Panc1 (cell line): ENCODE data around the gene MATN4. TPM values are rescaled to one million over a fixed set of nuclear protein-coding genes. Genes with fewer than 3 reads are reported as not detected.

Experiments
- ATAC-seq: fragments of 200-7000 bp; cut with Tn5 transposase; 2 replicates; pipeline ENCODE4 v1.9.1; 2020; ENCODE audit warnings: mild to moderate bottlenecking, moderate library complexity
- BruUV-seq: library from RNA; stranded (reverse); fragments of 400-500 nt; replicated peaks from 2 replicates; lab custom pipeline; 2021; lab: Mats Ljungman, UMichigan
- CTCF ChIA-PET: fragments of 300-600 bp; sonication (Branson Sonifier 250); formaldehyde crosslinking; loops from one replicate; lab custom pipeline; 2022; ENCODE audit warnings: antibody characterized with exemption; lab: Charles Lee
- POLR2A ChIA-PET: fragments of 300-600 bp; sonication (Branson Sonifier 250); formaldehyde crosslinking; loops from one replicate; lab custom pipeline; 2022; ENCODE audit warnings: antibody characterized with exemption; lab: Charles Lee
- DNase-seq: peaks from one replicate; pipeline ENCODE4 v3.0.0-alpha.2; 2010; ENCODE audit warnings: low read depth, low spot score
- H3K27ac ChIP-seq: 2 replicates; pipeline ENCODE4 v1.5.1; 2011; ENCODE audit warnings: mild to moderate bottlenecking, low read length, inconsistent platforms
- H3K27me3 ChIP-seq: fragments of 200-500 bp; sonication (Bioruptor generic); 2 replicates; pipeline ENCODE4 v1.6.0; 2014; ENCODE audit warnings: low read length, inconsistent platforms; ENCODE audit not compliant: control insufficient read depth, insufficient read depth
- H3K36me3 ChIP-seq: fragments of 200-500 bp; sonication (Bioruptor generic); 2 replicates; pipeline ENCODE4 v1.5.1; 2014; ENCODE audit warnings: inconsistent platforms, mild to moderate bottlenecking, low read length, moderate library complexity; ENCODE audit not compliant: control insufficient read depth, insufficient read depth
- H3K4me1 ChIP-seq: 2 replicates; pipeline ENCODE4 v1.5.1; 2011; ENCODE audit warnings: inconsistent platforms, mild to moderate bottlenecking, low read length, moderate library complexity; ENCODE audit not compliant: control insufficient read depth, insufficient read depth
- H3K4me3 ChIP-seq, 2 experiments: 2 replicates each; pipeline ENCODE4 v1.5.1; 2011 to 2012; ENCODE audit warnings: low read depth in 2 of 2, low read length in 2 of 2, mild to moderate bottlenecking in 2 of 2, inconsistent platforms in 1 of 2, moderate library complexity in 1 of 2
- H3K9me3 ChIP-seq: fragments of 200-500 bp; sonication (Bioruptor generic); 2 replicates; pipeline ENCODE4 v1.5.1; 2014; ENCODE audit warnings: low read depth, mild to moderate bottlenecking, inconsistent platforms, low read length, moderate library complexity; ENCODE audit not compliant: control insufficient read depth, insufficient read depth
- POLR2AphosphoS5 ChIP-seq: IDR thresholded peaks from 2 replicates; pipeline ENCODE4 v1.6.1; 2012; ENCODE audit warnings: mild to moderate bottlenecking, low read depth, low read length, moderate library complexity
- SIN3A ChIP-seq: IDR thresholded peaks from 2 replicates; pipeline ENCODE4 v1.6.1; 2012; ENCODE audit warnings: low read depth, mild to moderate bottlenecking, low read length, moderate library complexity, borderline replicate concordance; ENCODE audit not compliant: insufficient read depth
- TCF7L2 ChIP-seq: IDR thresholded peaks from 2 replicates; pipeline ENCODE4 v1.6.1; 2011; ENCODE audit warnings: mild to moderate bottlenecking, low read depth, low read length, inconsistent platforms
- in situ Hi-C: cut with HindIII; loops from 2 replicates; pipeline ENCODE4 v1.10.0; 2016; ENCODE audit warnings: low sequenced_read_pairs, low pct_unique_long_range_greater_than_20kb
- intact Hi-C: fragments of 100-400 bp; cut with micrococcal nuclease; formaldehyde crosslinking; loops from one replicate; pipeline ENCODE4 v1.10.0; 2022; ENCODE audit not compliant: unreplicated experiment
- total RNA-seq: library from RNA; stranded (reverse); gene quantifications from one replicate; pipeline ENCODE4 v1.2.1, GENCODE V29; 2021; ENCODE audit not compliant: unreplicated experiment
- TF ChIP-seq, protein P1 (sequence below): fragments of 450-650 bp; IDR thresholded peaks from 2 replicates; pipeline ENCODE4 v1.5.1; 2017; ENCODE audit warnings: mild to moderate bottlenecking
- TF ChIP-seq, protein P2 (sequence below), 2 experiments: IDR thresholded peaks; 2 replicates each; pipeline ENCODE4 v1.6.1; 2011 to 2012; ENCODE audit warnings: low read depth in 2 of 2, control low read depth in 1 of 2, low read length in 1 of 2, mild to moderate bottlenecking in 1 of 2, moderate library complexity in 1 of 2; ENCODE audit not compliant: insufficient read depth in 1 of 2

The MATN4 gene
- total RNA-seq, 1 experiment from 2014 or later: 0.15 TPM

DNA sequence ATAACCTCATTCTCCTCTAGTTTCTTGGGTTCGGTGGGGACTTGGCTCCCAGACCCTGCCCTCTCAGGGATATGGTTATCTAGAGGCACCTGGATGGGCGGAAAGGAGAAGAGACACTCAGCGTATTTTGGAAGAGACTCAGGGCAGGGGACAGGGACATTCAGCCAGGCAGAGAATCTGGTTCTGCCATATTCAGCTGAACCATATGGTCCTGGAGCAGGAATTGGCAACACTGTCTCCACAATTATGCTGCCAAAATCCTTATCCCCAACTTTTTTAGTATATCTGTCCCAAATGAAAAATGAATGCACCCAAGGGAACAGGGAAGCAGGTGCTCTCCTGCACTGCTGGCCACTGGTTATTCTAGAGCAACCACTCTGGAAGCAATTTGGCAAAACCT lies 22.4 kb upstream of the MATN4 start:
- DNase-seq (no peak), ATAC-seq (no peak)
- Histone ChIP-seq H3K36me3 (peaks cover 20% of the 10 kb centered on the region), H3K4me3 (no peak overlapping the region), H3K27me3 (no peaks in the 10 kb centered on the region), H3K9me3 (no peaks in the 10 kb centered on the region), H3K27ac (no peak overlapping the region), H3K4me1 (peaks cover 2% of the 10 kb centered on the region)
- CTCF ChIA-PET: no interaction called here
- in situ Hi-C loops (no loop called here), intact Hi-C loops (no loop called here)
- TF ChIP-seq, protein P1, sequence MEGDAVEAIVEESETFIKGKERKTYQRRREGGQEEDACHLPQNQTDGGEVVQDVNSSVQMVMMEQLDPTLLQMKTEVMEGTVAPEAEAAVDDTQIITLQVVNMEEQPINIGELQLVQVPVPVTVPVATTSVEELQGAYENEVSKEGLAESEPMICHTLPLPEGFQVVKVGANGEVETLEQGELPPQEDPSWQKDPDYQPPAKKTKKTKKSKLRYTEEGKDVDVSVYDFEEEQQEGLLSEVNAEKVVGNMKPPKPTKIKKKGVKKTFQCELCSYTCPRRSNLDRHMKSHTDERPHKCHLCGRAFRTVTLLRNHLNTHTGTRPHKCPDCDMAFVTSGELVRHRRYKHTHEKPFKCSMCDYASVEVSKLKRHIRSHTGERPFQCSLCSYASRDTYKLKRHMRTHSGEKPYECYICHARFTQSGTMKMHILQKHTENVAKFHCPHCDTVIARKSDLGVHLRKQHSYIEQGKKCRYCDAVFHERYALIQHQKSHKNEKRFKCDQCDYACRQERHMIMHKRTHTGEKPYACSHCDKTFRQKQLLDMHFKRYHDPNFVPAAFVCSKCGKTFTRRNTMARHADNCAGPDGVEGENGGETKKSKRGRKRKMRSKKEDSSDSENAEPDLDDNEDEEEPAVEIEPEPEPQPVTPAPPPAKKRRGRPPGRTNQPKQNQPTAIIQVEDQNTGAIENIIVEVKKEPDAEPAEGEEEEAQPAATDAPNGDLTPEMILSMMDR: no peak
- TF ChIP-seq, protein P2, sequence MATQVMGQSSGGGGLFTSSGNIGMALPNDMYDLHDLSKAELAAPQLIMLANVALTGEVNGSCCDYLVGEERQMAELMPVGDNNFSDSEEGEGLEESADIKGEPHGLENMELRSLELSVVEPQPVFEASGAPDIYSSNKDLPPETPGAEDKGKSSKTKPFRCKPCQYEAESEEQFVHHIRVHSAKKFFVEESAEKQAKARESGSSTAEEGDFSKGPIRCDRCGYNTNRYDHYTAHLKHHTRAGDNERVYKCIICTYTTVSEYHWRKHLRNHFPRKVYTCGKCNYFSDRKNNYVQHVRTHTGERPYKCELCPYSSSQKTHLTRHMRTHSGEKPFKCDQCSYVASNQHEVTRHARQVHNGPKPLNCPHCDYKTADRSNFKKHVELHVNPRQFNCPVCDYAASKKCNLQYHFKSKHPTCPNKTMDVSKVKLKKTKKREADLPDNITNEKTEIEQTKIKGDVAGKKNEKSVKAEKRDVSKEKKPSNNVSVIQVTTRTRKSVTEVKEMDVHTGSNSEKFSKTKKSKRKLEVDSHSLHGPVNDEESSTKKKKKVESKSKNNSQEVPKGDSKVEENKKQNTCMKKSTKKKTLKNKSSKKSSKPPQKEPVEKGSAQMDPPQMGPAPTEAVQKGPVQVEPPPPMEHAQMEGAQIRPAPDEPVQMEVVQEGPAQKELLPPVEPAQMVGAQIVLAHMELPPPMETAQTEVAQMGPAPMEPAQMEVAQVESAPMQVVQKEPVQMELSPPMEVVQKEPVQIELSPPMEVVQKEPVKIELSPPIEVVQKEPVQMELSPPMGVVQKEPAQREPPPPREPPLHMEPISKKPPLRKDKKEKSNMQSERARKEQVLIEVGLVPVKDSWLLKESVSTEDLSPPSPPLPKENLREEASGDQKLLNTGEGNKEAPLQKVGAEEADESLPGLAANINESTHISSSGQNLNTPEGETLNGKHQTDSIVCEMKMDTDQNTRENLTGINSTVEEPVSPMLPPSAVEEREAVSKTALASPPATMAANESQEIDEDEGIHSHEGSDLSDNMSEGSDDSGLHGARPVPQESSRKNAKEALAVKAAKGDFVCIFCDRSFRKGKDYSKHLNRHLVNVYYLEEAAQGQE (IDR thresholded peaks at IDR 0.05; ENCODE audit: insufficient read depth in 1 of 2, low read depth in 2 of 2, low read length in 1 of 2): no peak
- no peak for TF ChIP-seq POLR2AphosphoS5
- no peak for TF ChIP-seq SIN3A
- TF ChIP-seq TCF7L2: no peak
- BruUV-seq: no TSS peak
- POLR2A ChIA-PET: no interaction called here

DNA sequence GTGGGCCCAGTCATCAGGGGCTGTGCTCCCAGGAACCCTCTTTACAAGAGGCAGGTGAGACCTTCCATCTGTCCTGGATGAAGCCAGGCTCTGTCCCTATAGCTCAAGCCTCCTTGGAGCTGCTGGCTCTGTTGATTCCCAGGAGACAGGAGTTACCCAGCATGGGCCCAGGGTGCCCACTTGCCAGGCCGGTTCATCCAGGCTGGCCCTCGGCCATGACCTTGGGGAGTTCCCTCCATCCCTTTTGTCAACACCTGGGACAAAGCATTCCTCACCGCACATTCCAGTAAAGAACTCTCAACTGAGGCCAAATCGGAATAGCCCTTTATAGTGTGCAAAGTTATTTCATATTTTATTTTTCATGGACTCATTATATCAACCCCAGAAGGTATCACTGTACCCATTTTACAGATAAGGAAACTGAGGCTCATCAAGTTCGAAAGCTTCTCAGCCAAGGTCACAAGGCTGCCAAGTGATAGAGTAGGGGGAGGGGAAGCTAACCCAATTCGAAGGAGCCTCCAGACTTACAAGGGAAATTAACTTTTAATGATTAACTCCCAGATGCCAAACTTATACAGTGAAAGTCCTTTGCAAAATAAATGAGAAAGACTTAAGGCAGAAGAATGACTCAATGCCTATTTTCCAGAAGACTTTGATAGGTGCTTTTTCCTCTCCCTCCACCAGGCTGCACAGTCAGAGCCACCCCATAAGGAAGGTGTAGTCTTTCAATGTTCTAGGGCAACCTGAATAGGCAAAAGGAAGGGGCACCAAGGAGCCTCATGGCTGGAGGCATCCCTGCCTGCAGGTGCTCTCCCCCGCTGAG lies 21.6 kb upstream of the MATN4 start:
- in situ Hi-C loops (no loop called here), intact Hi-C loops (loop anchor here (10.0 kb wide), 1 partner anchor 445 kb away; no protein-coding TSS in a partner anchor)
- Histone ChIP-seq H3K9me3 (no peaks in the 10 kb centered on the region), H3K4me3 (no peak overlapping the region), H3K27ac (no peak overlapping the region), H3K27me3 (no peaks in the 10 kb centered on the region), H3K36me3 (peaks cover 20% of the 10 kb centered on the region), H3K4me1 (no peaks in the 10 kb centered on the region)
- ChIA-PET CTCF (no interaction called here), POLR2A (no interaction called here)
- TF ChIP-seq, protein P1: no peak
- TF ChIP-seq TCF7L2: no peak
- no peak for TF ChIP-seq SIN3A
- TF ChIP-seq POLR2AphosphoS5: no peak
- TF ChIP-seq, protein P2 (IDR thresholded peaks at IDR 0.05; ENCODE audit: insufficient read depth in 1 of 2, low read depth in 2 of 2, low read length in 1 of 2): no peak
- no TSS peak for BruUV-seq
- DNase-seq: no peak
- no peak for ATAC-seq
